Neural crest cell (in vitro differentiated cells): ENCODE data around the gene ALDH2. TPM values are rescaled to one million over a fixed set of nuclear protein-coding genes. Genes with fewer than 3 reads are reported as not detected.
"Not testable (repeated sequence)": the region's sequence is repeated elsewhere in the genome, so short reads cannot be mapped to it uniquely, and the experiment has no call there.

ENCODE experiments used
- DNase-seq: peaks from one replicate; pipeline ENCODE4 v3.0.0; 2021; ENCODE audit warnings: low read depth, mixed read lengths, low spot score
- H3K27ac Mint-ChIP-seq: one replicate; pipeline ENCODE4 v1.8.0; 2021; ENCODE audit warnings: mild to moderate bottlenecking, mixed read lengths; ENCODE audit not compliant: unreplicated experiment
- H3K27me3 Mint-ChIP-seq: 2 replicates; pipeline ENCODE4 v1.8.0; 2021; ENCODE audit warnings: low read depth, mild to moderate bottlenecking, mixed read lengths
- H3K36me3 Mint-ChIP-seq: 2 replicates; pipeline ENCODE4 v1.8.0; 2021; ENCODE audit warnings: low read depth, mild to moderate bottlenecking, mixed read lengths
- H3K4me1 Mint-ChIP-seq: 2 replicates; pipeline ENCODE4 v1.8.0; 2021; ENCODE audit warnings: mixed read lengths
- H3K4me3 Mint-ChIP-seq: one replicate; pipeline ENCODE4 v1.8.0; 2021; ENCODE audit warnings: mild to moderate bottlenecking, mixed read lengths
- H3K9me3 Mint-ChIP-seq: 2 replicates; pipeline ENCODE4 v1.8.0; 2021; ENCODE audit warnings: mixed read lengths
- CTCF ChIP-seq: fragments of 200-600 bp; sonication (generic); conservative IDR thresholded peaks from 2 replicates; pipeline ENCODE4 v1.5.0; 2021; ENCODE audit warnings: antibody characterized with exemption, mild to moderate bottlenecking
- total RNA-seq: library from RNA; stranded (reverse); gene quantifications from 2 replicates; pipeline ENCODE4 v1.2.1, GENCODE V29; 2021

The ALDH2 gene
- total RNA-seq, 1 donor from 2014 or later = 65.9 TPM

DNA sequence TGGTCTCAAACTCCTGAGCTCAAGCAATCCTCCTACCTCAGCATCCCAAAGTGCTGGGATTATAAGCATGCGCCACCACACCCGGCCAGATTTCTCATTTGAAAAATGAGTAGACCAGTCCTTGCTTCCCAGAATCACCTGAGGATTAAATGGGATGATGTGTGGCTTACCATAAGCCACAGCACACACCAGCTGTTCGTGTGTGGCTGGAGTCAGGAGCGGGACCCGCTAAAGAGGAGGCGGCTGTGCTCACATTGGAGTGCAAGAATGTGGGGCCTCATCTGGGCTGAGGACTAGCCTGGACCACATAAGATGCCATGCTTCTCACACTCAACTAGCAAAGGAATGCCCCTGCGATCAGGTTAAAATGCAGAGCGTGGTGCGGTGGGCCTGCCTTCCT is 6.7 kb upstream of the ALDH2 start:
- no peak for TF ChIP-seq CTCF
- Mint-ChIP-seq H3K4me1 (peaks cover 27% of the 10 kb centered on the region), H3K36me3 (peaks cover 2% of the 10 kb centered on the region), H3K4me3 (no peak overlapping the region), H3K27ac (no peak overlapping the region), H3K9me3 (no peaks in the 10 kb centered on the region), H3K27me3 (peaks cover 36% of the 10 kb centered on the region)
- no peak for DNase-seq

- Mint-ChIP-seq H3K4me3 (peak overlapping the region; percentile 42), H3K4me1 (peaks cover 28% of the 10 kb centered on the region), H3K27me3 (peaks cover 37% of the 10 kb centered on the region), H3K36me3 (no peaks in the 10 kb centered on the region), H3K27ac (no peak overlapping the region), H3K9me3 (no peaks in the 10 kb centered on the region)
- no peak for DNase-seq
- no peak for TF ChIP-seq CTCF
Measured at GRCh38 chr12:111761099-111761498, 5.6 kb upstream of the ALDH2 start.

GRCh38 chr12:111761706-111762105 is 5.0 kb upstream of the ALDH2 start:
- TF ChIP-seq CTCF = no peak
- H3K36me3 Mint-ChIP-seq = no peaks in the 10 kb centered on the region
- peaks cover 32% of the 10 kb centered on the region for H3K4me1 Mint-ChIP-seq
- no peak for DNase-seq
- H3K27ac Mint-ChIP-seq = peak overlapping the region; percentile 27
- no peaks in the 10 kb centered on the region for H3K9me3 Mint-ChIP-seq
- peak overlapping the region; percentile 45 for H3K4me3 Mint-ChIP-seq
- H3K27me3 Mint-ChIP-seq = peaks cover 41% of the 10 kb centered on the region

DNA sequence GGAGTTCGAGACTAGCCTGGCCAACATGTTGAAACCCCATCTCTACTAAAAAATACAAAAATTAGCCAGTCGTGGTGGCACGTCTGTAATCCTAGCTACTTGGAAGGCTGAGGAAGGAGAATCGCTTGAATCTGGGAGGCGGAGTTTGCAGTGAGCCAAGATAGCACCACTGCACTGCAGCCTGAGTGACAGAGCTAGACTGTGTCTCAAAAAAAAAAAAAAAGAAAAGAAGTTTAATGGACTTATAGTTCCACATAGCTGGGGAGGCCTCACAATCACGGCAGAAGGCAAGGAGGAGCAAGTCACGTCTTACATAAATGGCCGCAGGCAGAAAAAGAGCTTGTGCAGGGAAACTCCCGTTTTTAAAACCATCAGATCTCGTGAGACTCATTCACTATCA is 3.2 kb upstream of the ALDH2 start:
- not testable (repeated sequence) for DNase-seq, H3K36me3 Mint-ChIP-seq, H3K9me3 Mint-ChIP-seq, H3K27ac Mint-ChIP-seq
- Mint-ChIP-seq H3K27me3 (peaks cover 44% of the 10 kb centered on the region), H3K4me1 (peaks cover 46% of the 10 kb centered on the region), H3K4me3 (peak overlapping the region; percentile 63)

DNA sequence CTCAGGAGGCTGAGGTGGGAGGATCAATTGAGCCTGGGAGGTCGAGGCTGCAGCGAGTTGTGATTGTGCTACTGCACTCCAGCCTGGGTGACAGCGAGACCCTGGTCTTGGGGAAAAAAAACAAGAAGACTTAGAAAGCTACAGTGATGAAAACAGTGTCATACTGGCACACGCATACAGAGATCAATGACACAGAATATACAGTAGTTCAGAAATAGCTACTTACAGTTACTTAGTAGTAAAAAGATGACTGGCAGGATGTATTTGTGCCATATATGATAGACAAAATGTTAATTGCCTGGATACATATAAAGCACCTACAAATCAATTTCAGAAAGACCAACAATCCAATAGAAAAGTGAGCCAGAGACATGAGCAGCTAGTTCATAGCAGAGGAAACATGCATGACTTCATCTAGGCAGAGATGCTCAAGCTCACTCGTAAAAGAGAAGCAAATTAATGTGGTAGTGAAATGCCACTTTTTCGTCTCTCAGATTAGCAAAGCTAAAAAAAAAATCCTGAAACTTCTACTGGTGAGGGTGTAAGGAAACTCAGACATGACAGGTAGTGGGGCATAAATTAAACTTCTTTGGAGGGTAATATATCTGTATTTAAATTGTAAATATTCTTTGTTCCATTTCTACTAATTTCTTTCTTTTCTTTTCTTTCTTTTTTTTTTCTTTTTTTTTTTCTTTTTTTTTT is 2.5 kb upstream of the ALDH2 start:
- Mint-ChIP-seq H3K36me3 (no peaks in the 10 kb centered on the region), H3K4me3 (peak overlapping the region; percentile 63), H3K27ac (no peak overlapping the region), H3K4me1 (peaks cover 46% of the 10 kb centered on the region), H3K9me3 (no peaks in the 10 kb centered on the region), H3K27me3 (peaks cover 38% of the 10 kb centered on the region)
- no peak for DNase-seq
- no peak for TF ChIP-seq CTCF

GRCh38 chr12:111767362-111768158 is 827 bp downstream of the ALDH2 start:
- no peak for TF ChIP-seq CTCF
- peaks cover 29% of the 10 kb centered on the region for H3K27me3 Mint-ChIP-seq
- peaks cover 28% of the 10 kb centered on the region for H3K4me1 Mint-ChIP-seq
- H3K4me3 Mint-ChIP-seq = peak overlapping the region; percentile 94
- DNase-seq = no peak
- H3K9me3 Mint-ChIP-seq = no peaks in the 10 kb centered on the region
- H3K27ac Mint-ChIP-seq = peak overlapping the region; percentile 78
- H3K36me3 Mint-ChIP-seq = no peaks in the 10 kb centered on the region
